Measurements from ENCODE around the gene B4GALT5.
A peak's percentile ranks its signal among the peaks of the same experiment; 100 is the strongest.
"Not testable (repeated sequence)": the region's sequence is repeated elsewhere in the genome, so short reads cannot be mapped to it uniquely, and the experiment has no call there.

The B4GALT5 gene

GRCh38 chr20:49624317-49624716 lies 89.4 kb downstream of the B4GALT5 start:
- no peak for DNase-seq

GRCh38 chr20:49622243-49622642 lies 91.4 kb downstream of the B4GALT5 start:
- DNase-seq: no peak

- DNase-seq: peak; percentile 14 to 18
Measured at GRCh38 chr20:49620364-49621240, 93.1 kb downstream of the B4GALT5 start.

- no peak for DNase-seq
Measured at GRCh38 chr20:49619113-49620048, 94.3 kb downstream of the B4GALT5 start.

GRCh38 chr20:49618289-49618688 lies 95.4 kb downstream of the B4GALT5 start:
- no peak for DNase-seq

GRCh38 chr20:49617394-49617793 lies 96.3 kb downstream of the B4GALT5 start:
- DNase-seq: not testable (repeated sequence)

GRCh38 chr20:49616154-49617007 lies 97.3 kb downstream of the B4GALT5 start:
- DNase-seq: no peak

- DNase-seq: no peak
Measured at GRCh38 chr20:49615401-49616153, 98.1 kb downstream of the B4GALT5 start.

- not testable (repeated sequence) for DNase-seq
Measured at GRCh38 chr20:49615051-49615400, 98.7 kb downstream of the B4GALT5 start.

- no peak for DNase-seq
Measured at GRCh38 chr20:49614338-49615050, 99.2 kb downstream of the B4GALT5 start.

GRCh38 chr20:49612127-49612738 lies 101.4 kb downstream of the B4GALT5 start:
- no peak for DNase-seq

- not testable (repeated sequence) for DNase-seq
Measured at GRCh38 chr20:49611539-49612126, 102.0 kb downstream of the B4GALT5 start.

GRCh38 chr20:49610691-49611538 lies 102.8 kb downstream of the B4GALT5 start:
- peak; percentile 77 to 82 for DNase-seq

- peak; percentile 67 to 76 for DNase-seq
Measured at GRCh38 chr20:49608752-49609670, 104.7 kb downstream of the B4GALT5 start.

GRCh38 chr20:49607568-49607967 lies 106.1 kb downstream of the B4GALT5 start:
- no peak for DNase-seq

GRCh38 chr20:49603209-49603627 lies 110.5 kb downstream of the B4GALT5 start:
- DNase-seq: no peak

- DNase-seq: no peak
Measured at GRCh38 chr20:49602345-49603208, 111.1 kb downstream of the B4GALT5 start.
